Fibroblast of gingiva (primary cell): ENCODE data around the gene KEL.

Experiments used
- DNase-seq: peaks from one replicate; pipeline ENCODE4 v3.0.0-alpha.2; 2011; ENCODE audit warnings: low read depth

KEL gene

GRCh38 chr7:142962991-142963390 is 828 bp upstream of the KEL start:
- no peak for DNase-seq

- no peak for DNase-seq
These were observed 579 bp downstream of the KEL start for GRCh38 chr7:142961595-142961972.

GRCh38 chr7:142960955-142961512 is 1.1 kb downstream of the KEL start:
- DNase-seq, result no peak

GRCh38 chr7:142959202-142959601 is 3.0 kb downstream of the KEL start:
- DNase-seq, result no peak

GRCh38 chr7:142957723-142958122 is 4.4 kb downstream of the KEL start:
- DNase-seq, result no peak

GRCh38 chr7:142956951-142957623 is 5.1 kb downstream of the KEL start:
- DNase-seq, result no peak

- no peak for DNase-seq
These were observed 7.4 kb downstream of the KEL start for GRCh38 chr7:142954680-142955268.

- no peak for DNase-seq
These were observed 11.9 kb downstream of the KEL start for GRCh38 chr7:142950235-142950634.

GRCh38 chr7:142948603-142949002 is 13.6 kb downstream of the KEL start:
- DNase-seq, result no peak

GRCh38 chr7:142945001-142945400 is 17.2 kb downstream of the KEL start:
- DNase-seq, result no peak

GRCh38 chr7:142943706-142944268 is 18.4 kb downstream of the KEL start:
- DNase-seq, result no peak

- no peak for DNase-seq
These were observed 19.4 kb downstream of the KEL start for GRCh38 chr7:142942746-142943145.

- no peak for DNase-seq
These were observed 20.6 kb downstream of the KEL start for GRCh38 chr7:142941541-142941940.

- DNase-seq, result no peak
These were observed 21.1 kb downstream of the KEL start for GRCh38 chr7:142940966-142941535.

GRCh38 chr7:142939226-142939910 is 22.8 kb downstream of the KEL start, which contains the start of gene LLCFC1:
Gene LLCFC1, plus strand, starts transcription at chr7:142939484. Its CDS starts 138 bp downstream, at chr7:142939622.
- no peak for DNase-seq

- DNase-seq, result no peak
These were observed 23.6 kb downstream of the KEL start for GRCh38 chr7:142938611-142939010.

- no peak for DNase-seq
These were observed 26.1 kb downstream of the KEL start for GRCh38 chr7:142935941-142936565.

- no peak for DNase-seq
These were observed 28.1 kb downstream of the KEL start for GRCh38 chr7:142934056-142934455.

GRCh38 chr7:142933624-142934023 is 28.5 kb downstream of the KEL start, which contains the start of gene TRPV5:
Gene TRPV5, minus strand, starts transcription at chr7:142933746. Its CDS starts 287 bp downstream, at chr7:142933459.
- no peak for DNase-seq

GRCh38 chr7:142933092-142933475 is 29.1 kb downstream of the KEL start:
- DNase-seq, result no peak

GRCh38 chr7:142932386-142933091 is 29.6 kb downstream of the KEL start:
- DNase-seq, result no peak
